CD4-positive, alpha-beta T cell treated with Interleukin-4 for 1 hour (primary cell): ENCODE results near the gene COL26A1.
"Not testable (repeated sequence)": the region's sequence is repeated elsewhere in the genome, so short reads cannot be mapped to it uniquely, and the experiment has no call there.

Source experiments
- DNase-seq, 2 donors: peaks; one replicate each; pipeline ENCODE4 v3.0.0-alpha.2; 2020 to 2022

The COL26A1 gene

GRCh38 chr7:101453617-101454016 is 90.9 kb downstream of the COL26A1 start:
- no peak for DNase-seq

GRCh38 chr7:101457001-101457750 is 94.5 kb downstream of the COL26A1 start:
- DNase-seq = no peak

GRCh38 chr7:101465131-101465530 is 102.5 kb downstream of the COL26A1 start:
- DNase-seq = no peak

- no peak for DNase-seq
Measured at GRCh38 chr7:101465576-101466196, 103.0 kb downstream of the COL26A1 start.

GRCh38 chr7:101466871-101467270 is 104.2 kb downstream of the COL26A1 start:
- DNase-seq = no peak

GRCh38 chr7:101468546-101469275 is 106.0 kb downstream of the COL26A1 start:
- DNase-seq = no peak

- DNase-seq = no peak
Measured at GRCh38 chr7:101470668-101471487, 108.2 kb downstream of the COL26A1 start.

- no peak for DNase-seq
Measured at GRCh38 chr7:101474178-101474577, 111.5 kb downstream of the COL26A1 start.

- DNase-seq = not testable (repeated sequence)
Measured at GRCh38 chr7:101475691-101476090, 113.0 kb downstream of the COL26A1 start.

GRCh38 chr7:101479217-101479616 is 116.5 kb downstream of the COL26A1 start:
- DNase-seq = no peak

GRCh38 chr7:101486056-101486432 is 123.4 kb downstream of the COL26A1 start:
- DNase-seq = not testable (repeated sequence)

- DNase-seq = no peak
Measured at GRCh38 chr7:101486433-101487104, 123.9 kb downstream of the COL26A1 start.

GRCh38 chr7:101487105-101487458 is 124.4 kb downstream of the COL26A1 start:
- no peak for DNase-seq

- DNase-seq = no peak
Measured at GRCh38 chr7:101487753-101488152, 125.1 kb downstream of the COL26A1 start.

GRCh38 chr7:101488826-101489572 is 126.3 kb downstream of the COL26A1 start:
- DNase-seq = no peak

GRCh38 chr7:101490439-101490838 is 127.8 kb downstream of the COL26A1 start:
- DNase-seq = not testable (repeated sequence)

- DNase-seq = not testable (repeated sequence)
Measured at GRCh38 chr7:101491442-101491841, 128.8 kb downstream of the COL26A1 start.

GRCh38 chr7:101494602-101495329 is 132.1 kb downstream of the COL26A1 start:
- DNase-seq = no peak

GRCh38 chr7:101496017-101496416 is 133.3 kb downstream of the COL26A1 start:
- DNase-seq = no peak

GRCh38 chr7:101501351-101501750 is 138.7 kb downstream of the COL26A1 start:
- no peak for DNase-seq
